Activated CD4-positive, alpha-beta T cell treated with anti-CD3 and anti-CD28 coated beads for 36 hours (primary cell): Measurements from ENCODE around the gene SLC7A6. TPM values are rescaled to one million over a fixed set of nuclear protein-coding genes. Genes with fewer than 3 reads are reported as not detected.
A peak's percentile ranks its signal among the peaks of the same experiment; 100 is the strongest.

Experiments used
- ATAC-seq: fragments of 200-7000 bp; cut with Tn5 transposase; one replicate; pipeline ENCODE4 v1.10.0; 2021; ENCODE audit warnings: mild to moderate bottlenecking, moderate library complexity
- CTCF ChIA-PET: fragments of 350-600 bp; sonication (Branson Sonifier 250); formaldehyde crosslinking; loops from one replicate; lab custom pipeline; 2021; ENCODE audit warnings: antibody characterized with exemption; lab: Charles Lee
- POLR2A ChIA-PET: fragments of 350-600 bp; sonication (Branson Sonifier 250); formaldehyde crosslinking; loops from one replicate; lab custom pipeline; 2021; ENCODE audit warnings: antibody characterized with exemption, inconsistent platforms; lab: Charles Lee
- DNase-seq: peaks from one replicate; pipeline ENCODE4 v3.0.0-alpha.2; 2020
- H3K27ac Mint-ChIP-seq: one replicate; pipeline ENCODE4 v1.8.0; 2021; ENCODE audit warnings: mixed read lengths
- H3K27me3 Mint-ChIP-seq: one replicate; pipeline ENCODE4 v1.8.0; 2021; ENCODE audit warnings: mixed read lengths
- H3K36me3 Mint-ChIP-seq: one replicate; pipeline ENCODE4 v1.8.0; 2021; ENCODE audit warnings: low read depth, mixed read lengths
- H3K4me1 Mint-ChIP-seq: one replicate; pipeline ENCODE4 v1.8.0; 2021; ENCODE audit warnings: mixed read lengths
- H3K4me3 Mint-ChIP-seq: one replicate; pipeline ENCODE4 v1.8.0; 2021; ENCODE audit warnings: mild to moderate bottlenecking, moderate library complexity, mixed read lengths
- H3K9me3 Mint-ChIP-seq: one replicate; pipeline ENCODE4 v1.8.0; 2021; ENCODE audit warnings: low read depth, mixed read lengths
- intact Hi-C, 2 experiments: fragments of 100-400 bp; cut with DNase I in 1 of 2; cut with micrococcal nuclease in 1 of 2; formaldehyde crosslinking; loops; one replicate each; pipeline versions ENCODE4 v1.14.2 to v1.15.1; 2022 to 2024; cut with DNase I, micrococcal nuclease
- total RNA-seq, 2 experiments: library from RNA; stranded (reverse); gene quantifications; one replicate each; pipeline ENCODE4 v1.2.3, GENCODE V29; 2021

The SLC7A6 gene
- total RNA-seq, 2 experiments from 2014 or later, result 55.7 to 58.7 TPM

DNA sequence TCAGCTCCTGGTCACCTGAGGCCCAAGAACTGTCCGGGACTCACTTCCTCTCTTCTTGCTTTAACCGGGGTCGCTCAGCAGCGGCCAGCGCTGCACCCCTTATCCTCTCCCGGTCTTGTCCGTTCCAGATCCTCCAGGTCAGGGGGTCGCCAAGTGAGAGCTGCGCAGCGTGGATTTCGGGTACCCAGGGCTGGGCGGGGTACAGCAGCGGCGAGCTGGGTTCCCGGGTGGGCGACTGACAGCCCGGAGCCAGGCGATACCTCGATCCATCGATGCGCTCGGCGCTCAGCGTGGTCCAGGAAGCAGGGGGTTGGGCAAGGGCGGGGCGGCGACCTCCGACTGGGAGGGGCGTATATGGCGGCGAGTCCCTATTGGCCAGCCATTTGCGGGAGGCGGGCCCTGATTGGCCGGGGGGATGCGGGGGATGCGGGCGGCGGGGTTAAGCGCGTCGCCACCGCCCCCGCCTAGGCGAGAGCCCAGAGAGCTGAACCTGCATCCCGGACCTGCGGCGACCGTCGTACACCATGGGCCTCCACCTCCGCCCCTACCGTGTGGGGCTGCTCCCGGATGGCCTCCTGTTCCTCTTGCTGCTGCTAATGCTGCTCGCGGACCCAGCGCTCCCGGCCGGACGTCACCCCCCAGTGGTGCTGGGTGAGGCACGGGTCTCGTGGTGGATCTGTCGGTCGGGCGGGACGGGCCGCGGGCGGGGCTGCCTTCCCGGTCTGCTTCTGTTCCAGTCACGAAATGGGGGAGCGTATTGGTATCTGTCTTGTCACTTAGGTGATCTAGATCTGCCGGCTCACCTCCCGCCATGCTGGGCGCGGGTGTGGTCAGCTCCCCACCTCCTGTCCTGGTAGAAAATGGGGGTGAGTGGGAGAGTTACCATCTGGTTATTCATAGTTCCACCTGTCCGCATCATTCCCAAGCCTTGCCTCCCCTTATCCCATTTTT, 19.1 kb upstream of the SLC7A6 start, which contains the start of gene PLA2G15:
Gene PLA2G15 (plus strand): TSS at position 471 of the 951 bp plus-strand sequence. CDS start 54 bp downstream, at position 525.
- Mint-ChIP-seq H3K36me3 (peaks cover 3% of the 10 kb centered on the region), H3K27me3 (no peaks in the 10 kb centered on the region), H3K27ac (peak within 1 kb of the TSS; percentile 83), H3K4me1 (peaks cover 15% of the 10 kb centered on the region), H3K9me3 (no peaks in the 10 kb centered on the region), H3K4me3 (peak within 1 kb of the TSS; percentile 88)
- ChIA-PET CTCF (interaction anchor here (0.5 to 3.4 kb wide), 8 partner anchors 16 to 543 kb away, joined by 3 to 23 read pairs (median 3); partner anchors contain the start of gene SLC7A6), POLR2A (no interaction called here)
- intact Hi-C loops, result loop anchor here (1.0 to 2.0 kb wide), 5 partner anchors 8 to 203 kb away; partner anchors contain the start of genes PRMT7 (in 1 of the 2), SLC7A6 (in 1 of the 2) and SMPD3 (in 1 of the 2)
- DNase-seq, result peak; percentile 98
- ATAC-seq, result peak; percentile 98

DNA sequence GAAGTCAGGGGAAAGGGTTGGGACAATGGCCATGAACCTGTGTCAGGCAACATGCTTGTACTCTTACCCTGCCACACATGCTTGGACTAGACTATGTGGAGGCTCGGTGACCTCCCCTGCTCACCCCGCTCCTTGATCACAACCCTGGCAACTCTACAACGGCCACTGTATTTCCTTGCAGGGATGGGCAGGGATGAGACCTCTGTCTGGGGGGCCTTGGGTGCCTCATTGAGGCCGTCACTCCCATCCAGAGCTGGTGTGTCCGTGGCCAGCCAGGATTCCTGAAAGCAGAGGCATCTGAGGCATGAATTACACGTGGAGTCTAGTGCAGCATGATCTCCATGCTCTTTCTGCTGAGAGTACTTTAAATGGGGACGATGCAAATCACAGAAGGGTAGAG, 18.2 kb upstream of the SLC7A6 start:
- no peaks in the 10 kb centered on the region for H3K27me3 Mint-ChIP-seq
- intact Hi-C loops, result no loop called here
- H3K27ac Mint-ChIP-seq, result no peak overlapping the region

DNA sequence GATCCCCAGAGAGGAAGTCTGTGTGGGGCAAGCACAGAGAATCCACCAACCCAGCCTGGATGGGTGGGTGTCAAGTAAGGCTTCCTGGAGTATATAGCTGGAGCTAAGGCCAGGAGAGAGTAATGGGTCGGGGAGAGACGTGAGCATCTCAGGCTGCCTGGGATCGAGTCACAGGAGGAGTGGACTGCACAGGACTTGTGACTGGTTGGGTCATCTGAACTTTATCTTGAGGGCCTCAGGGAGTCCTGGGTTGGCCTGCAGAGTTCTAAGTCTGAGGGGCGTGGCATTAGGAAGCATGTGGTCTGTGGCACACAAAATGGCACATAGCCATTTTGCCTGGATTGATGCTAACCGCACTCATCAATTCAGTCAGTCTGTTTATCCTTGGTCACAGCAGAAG, 17.7 kb upstream of the SLC7A6 start:
- peak overlapping the region; percentile 88 for H3K4me3 Mint-ChIP-seq
- ChIA-PET CTCF (interaction anchor here (0.8 to 3.4 kb wide), 4 partner anchors 13 to 93 kb away, joined by 3 to 23 read pairs (median 4); partner anchors contain the start of gene SLC7A6), POLR2A (no interaction called here)
- H3K27ac Mint-ChIP-seq, result no peak overlapping the region
- ATAC-seq, result no peak
- no peaks in the 10 kb centered on the region for H3K27me3 Mint-ChIP-seq
- peaks cover 15% of the 10 kb centered on the region for H3K4me1 Mint-ChIP-seq
- no peaks in the 10 kb centered on the region for H3K9me3 Mint-ChIP-seq
- peaks cover 3% of the 10 kb centered on the region for H3K36me3 Mint-ChIP-seq
- intact Hi-C loops, result no loop called here
- DNase-seq, result no peak

More for the DNA sequence above, 18.2 kb upstream of the SLC7A6 start:
- Mint-ChIP-seq H3K36me3 (peaks cover 3% of the 10 kb centered on the region), H3K4me3 (peak overlapping the region; percentile 88), H3K9me3 (no peaks in the 10 kb centered on the region), H3K4me1 (peaks cover 15% of the 10 kb centered on the region)
- ChIA-PET CTCF (interaction anchor here (0.8 to 3.4 kb wide), 4 partner anchors 13 to 93 kb away, joined by 3 to 23 read pairs (median 4); partner anchors contain the start of gene SLC7A6), POLR2A (no interaction called here)
- DNase-seq, result no peak
- ATAC-seq, result no peak

DNA sequence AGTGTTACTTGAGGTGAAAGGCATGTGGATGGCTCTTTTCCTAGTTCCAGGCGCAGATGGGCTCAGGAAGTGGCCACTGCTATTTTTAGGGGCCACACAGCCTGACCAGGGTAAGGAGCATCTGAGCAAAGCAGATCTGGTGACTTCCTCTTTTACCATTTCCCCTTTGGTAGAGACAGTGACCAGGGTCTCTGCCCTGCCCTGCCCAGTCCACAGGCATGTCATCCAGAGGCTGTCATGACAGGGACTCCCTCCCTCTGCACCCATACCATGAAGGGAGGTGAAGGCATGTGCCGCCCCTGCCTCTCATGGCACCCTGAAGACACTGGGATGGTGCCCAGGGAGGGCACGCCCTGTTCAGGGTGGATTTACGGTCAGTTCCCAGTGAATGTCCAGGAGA, 16.9 kb upstream of the SLC7A6 start:
- no peak for DNase-seq
- Mint-ChIP-seq H3K4me1 (peaks cover 15% of the 10 kb centered on the region), H3K36me3 (peaks cover 3% of the 10 kb centered on the region), H3K27me3 (no peaks in the 10 kb centered on the region), H3K9me3 (no peaks in the 10 kb centered on the region), H3K27ac (no peak overlapping the region), H3K4me3 (no peak overlapping the region)
- no peak for ATAC-seq
- ChIA-PET CTCF (no interaction called here), POLR2A (no interaction called here)
- intact Hi-C loops, result no loop called here

DNA sequence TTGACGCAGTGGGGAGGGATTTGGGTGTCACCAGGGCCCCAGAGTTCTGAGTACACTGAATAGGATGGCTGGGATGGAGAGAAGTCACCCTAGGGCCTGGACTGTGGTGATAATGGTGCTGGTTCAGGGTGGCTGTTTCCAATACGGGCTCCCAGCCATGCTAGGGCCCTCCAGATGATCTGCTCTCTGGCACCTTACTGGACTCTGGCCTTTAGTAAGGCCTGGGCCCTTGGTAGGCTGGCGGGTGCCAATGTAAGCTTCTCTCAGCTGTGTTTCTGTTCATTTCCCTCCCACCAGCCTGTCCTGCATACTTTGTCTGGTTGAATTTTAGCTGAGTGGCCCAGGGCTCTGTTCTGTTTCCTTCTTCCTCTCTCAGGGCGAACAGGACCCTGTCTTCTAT, 16.4 kb upstream of the SLC7A6 start:
- intact Hi-C loops, result no loop called here
- ChIA-PET POLR2A (interaction anchor here (0.5 kb wide), 1 partner anchor 81 kb away, joined by 9 read pairs; no protein-coding TSS in a partner anchor), CTCF (interaction anchor here (0.6 to 2.0 kb wide), 3 partner anchors 31 to 263 kb away, joined by 3 to 8 read pairs (median 3); no protein-coding TSS in a partner anchor)
- Mint-ChIP-seq H3K4me1 (peaks cover 15% of the 10 kb centered on the region), H3K9me3 (no peaks in the 10 kb centered on the region), H3K27ac (no peak overlapping the region), H3K4me3 (no peak overlapping the region), H3K36me3 (peaks cover 3% of the 10 kb centered on the region), H3K27me3 (no peaks in the 10 kb centered on the region)
- no peak for DNase-seq
- no peak for ATAC-seq

DNA sequence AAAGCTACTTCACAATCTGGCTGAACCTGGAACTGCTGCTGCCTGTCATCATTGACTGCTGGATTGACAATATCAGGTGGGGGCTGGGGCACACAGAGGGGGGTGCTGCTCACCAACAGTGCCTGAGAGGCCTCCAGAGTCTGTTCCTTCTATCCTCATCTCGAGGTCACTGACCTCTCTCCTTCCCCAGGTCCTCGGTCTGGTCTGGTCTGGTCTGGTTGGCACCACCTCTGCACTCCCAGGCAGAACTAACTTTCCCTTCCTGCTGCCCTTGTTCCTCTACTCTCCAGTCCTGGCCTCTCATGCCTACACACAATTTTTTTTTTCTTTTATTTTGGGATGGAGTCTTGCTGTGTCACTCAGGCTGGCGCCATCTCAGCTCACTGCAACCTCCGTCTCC, 15.0 kb upstream of the SLC7A6 start:
- CTCF ChIA-PET, result interaction anchor here (0.6 to 2.0 kb wide), 4 partner anchors 12 to 1535 kb away, joined by 3 to 8 read pairs (median 3); no protein-coding TSS in a partner anchor
- H3K9me3 Mint-ChIP-seq, result no peaks in the 10 kb centered on the region
- no peak overlapping the region for H3K27ac Mint-ChIP-seq

DNA sequence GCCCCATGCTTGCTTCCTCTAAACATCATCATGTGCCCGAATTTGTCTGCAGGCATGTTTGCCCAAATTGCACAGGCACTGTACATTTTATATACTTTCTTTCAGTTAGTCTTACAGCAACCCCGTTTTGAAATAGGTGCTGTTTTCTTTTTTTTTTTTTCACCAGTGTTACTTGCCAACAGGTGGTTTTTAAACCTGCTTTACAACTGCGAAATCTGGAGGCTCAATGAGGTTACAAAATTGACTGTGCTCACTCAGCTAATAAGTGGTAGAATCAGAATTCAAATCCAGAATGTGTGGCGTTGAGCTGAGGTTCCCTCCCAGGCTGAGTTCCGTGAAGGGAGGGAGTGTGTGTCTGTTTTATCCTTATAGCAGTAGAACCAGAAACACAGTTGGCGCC, 13.4 kb upstream of the SLC7A6 start:
- Mint-ChIP-seq H3K4me1 (peaks cover 7% of the 10 kb centered on the region), H3K4me3 (no peak overlapping the region), H3K36me3 (peaks cover 4% of the 10 kb centered on the region), H3K9me3 (no peaks in the 10 kb centered on the region), H3K27me3 (no peaks in the 10 kb centered on the region), H3K27ac (no peak overlapping the region)
- ChIA-PET POLR2A (interaction anchor here (1.0 kb wide), 1 partner anchor 13 kb away, joined by 3 read pairs; the partner anchor contains the start of gene SLC7A6), CTCF (interaction anchor here (0.6 to 2.6 kb wide), 6 partner anchors 10 to 55 kb away, joined by 3 to 17 read pairs (median 4); partner anchors contain the start of gene SLC7A6)
- intact Hi-C loops, result no loop called here
- ATAC-seq (no peak), DNase-seq (no peak)

More for the DNA sequence above, 15.0 kb upstream of the SLC7A6 start:
- ATAC-seq, result no peak
- H3K27me3 Mint-ChIP-seq, result no peaks in the 10 kb centered on the region
- POLR2A ChIA-PET, result interaction anchor here (0.6 kb wide), 1 partner anchor 31 kb away, joined by 5 read pairs; no protein-coding TSS in a partner anchor
- intact Hi-C loops, result no loop called here
- peaks cover 15% of the 10 kb centered on the region for H3K4me1 Mint-ChIP-seq
- H3K36me3 Mint-ChIP-seq, result peaks cover 6% of the 10 kb centered on the region
- no peak overlapping the region for H3K4me3 Mint-ChIP-seq
- DNase-seq, result no peak

DNA sequence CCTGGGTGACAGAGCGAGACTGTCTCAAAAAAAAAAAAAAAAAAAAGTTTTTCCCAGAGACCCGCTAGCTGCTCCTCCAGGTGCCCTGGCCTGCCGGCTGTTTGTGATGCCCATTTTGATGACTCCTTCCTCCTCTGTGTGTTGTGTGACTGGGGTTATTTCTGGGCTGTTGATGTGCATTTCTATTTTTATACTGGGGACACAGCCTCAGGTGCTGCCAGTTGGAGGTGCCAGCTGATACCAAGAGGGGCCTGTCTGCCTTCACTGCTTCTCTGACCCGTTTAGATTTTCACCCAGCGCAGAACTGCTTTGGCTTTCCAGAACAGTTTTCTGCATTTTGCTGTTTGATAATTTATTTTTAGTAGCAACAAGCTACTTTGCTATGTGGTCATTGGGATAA, 12.5 kb upstream of the SLC7A6 start:
- ChIA-PET POLR2A (no interaction called here), CTCF (interaction anchor here (0.6 to 2.6 kb wide), 8 partner anchors 10 to 77 kb away, joined by 3 to 17 read pairs (median 4); partner anchors contain the start of gene SLC7A6)
- ATAC-seq (no peak), DNase-seq (no peak)
- Mint-ChIP-seq H3K4me3 (no peak overlapping the region), H3K4me1 (peaks cover 2% of the 10 kb centered on the region), H3K9me3 (no peaks in the 10 kb centered on the region), H3K27me3 (no peaks in the 10 kb centered on the region), H3K36me3 (peaks cover 4% of the 10 kb centered on the region), H3K27ac (no peak overlapping the region)
- intact Hi-C loops, result no loop called here

DNA sequence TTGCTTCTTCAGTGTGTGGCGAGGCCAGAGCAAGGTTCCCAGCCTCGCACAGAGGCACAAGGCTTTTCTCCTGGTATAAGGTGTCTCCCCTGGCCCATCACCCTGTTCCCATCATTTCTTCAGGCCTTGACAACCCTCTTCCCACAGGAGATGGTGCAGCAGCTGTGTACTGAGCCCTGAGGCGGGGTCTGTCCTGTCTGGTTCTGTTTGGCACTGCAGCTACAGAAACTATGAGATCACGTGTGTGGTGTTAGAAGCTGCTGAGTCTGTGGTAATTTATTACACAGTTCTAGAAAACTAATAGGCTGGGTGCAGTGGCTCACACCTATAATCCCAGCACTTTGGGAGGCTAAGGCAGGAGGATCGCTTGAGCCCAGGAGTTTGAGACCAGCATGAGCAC, 11.9 kb upstream of the SLC7A6 start:
- intact Hi-C loops, result no loop called here
- ChIA-PET POLR2A (no interaction called here), CTCF (interaction anchor here (0.6 to 2.6 kb wide), 4 partner anchors 9 to 76 kb away, joined by 3 to 17 read pairs (median 5); partner anchors contain the start of gene SLC7A6)
- Mint-ChIP-seq H3K36me3 (peaks cover 4% of the 10 kb centered on the region), H3K4me3 (no peak overlapping the region), H3K4me1 (peaks cover 4% of the 10 kb centered on the region), H3K27me3 (no peaks in the 10 kb centered on the region), H3K27ac (no peak overlapping the region), H3K9me3 (no peaks in the 10 kb centered on the region)
- ATAC-seq (no peak), DNase-seq (no peak)

DNA sequence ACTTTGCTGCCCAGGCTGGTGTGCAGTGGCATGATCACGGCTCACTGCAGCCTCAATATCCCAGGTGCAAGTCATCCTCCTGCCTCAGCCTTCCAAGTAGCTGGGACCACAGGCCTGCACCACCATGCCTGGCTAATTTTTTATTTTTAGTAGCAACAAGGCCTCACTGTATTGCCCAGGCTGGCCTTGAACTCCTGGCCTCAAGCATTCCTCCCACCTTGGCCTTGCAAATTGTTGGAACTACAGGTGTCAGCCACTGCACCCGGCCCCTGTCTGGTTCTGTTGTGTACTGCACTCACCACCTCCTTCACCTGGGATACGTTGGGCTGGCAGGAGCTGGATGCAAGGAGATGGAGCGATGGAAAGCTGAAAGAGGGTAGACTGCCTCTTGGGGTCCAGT, 10.6 kb upstream of the SLC7A6 start:
- no peak overlapping the region for H3K4me3 Mint-ChIP-seq
- ChIA-PET POLR2A (no interaction called here), CTCF (interaction anchor here (0.7 to 1.9 kb wide), 4 partner anchors 8 to 75 kb away, joined by 3 to 6 read pairs (median 4); partner anchors contain the start of gene SLC7A6)
- no peak overlapping the region for H3K27ac Mint-ChIP-seq
- H3K27me3 Mint-ChIP-seq, result no peaks in the 10 kb centered on the region
- H3K9me3 Mint-ChIP-seq, result no peaks in the 10 kb centered on the region
- intact Hi-C loops, result no loop called here
- no peak for DNase-seq
- H3K4me1 Mint-ChIP-seq, result peaks cover 7% of the 10 kb centered on the region
- H3K36me3 Mint-ChIP-seq, result peaks cover 6% of the 10 kb centered on the region
- no peak for ATAC-seq

DNA sequence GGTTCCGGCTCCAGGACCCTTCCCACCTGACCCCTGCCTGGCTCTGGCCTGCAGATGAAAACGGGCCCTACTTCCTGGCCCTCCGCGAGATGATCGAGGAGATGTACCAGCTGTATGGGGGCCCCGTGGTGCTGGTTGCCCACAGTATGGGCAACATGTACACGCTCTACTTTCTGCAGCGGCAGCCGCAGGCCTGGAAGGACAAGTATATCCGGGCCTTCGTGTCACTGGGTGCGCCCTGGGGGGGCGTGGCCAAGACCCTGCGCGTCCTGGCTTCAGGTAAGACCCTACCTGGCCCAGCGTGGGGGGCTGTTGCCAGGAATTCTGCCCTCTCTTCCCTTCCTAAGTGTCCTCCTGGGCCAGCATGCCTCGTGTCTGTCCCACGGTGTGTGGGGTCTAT, 8.6 kb upstream of the SLC7A6 start:
- no peak overlapping the region for H3K4me3 Mint-ChIP-seq
- H3K9me3 Mint-ChIP-seq, result no peaks in the 10 kb centered on the region
- peaks cover 8% of the 10 kb centered on the region for H3K36me3 Mint-ChIP-seq
- ATAC-seq, result no peak
- DNase-seq, result no peak
- H3K27me3 Mint-ChIP-seq, result no peaks in the 10 kb centered on the region
- H3K4me1 Mint-ChIP-seq, result peaks cover 7% of the 10 kb centered on the region
- CTCF ChIA-PET, result interaction anchor here (1.5 kb wide), 1 partner anchor 8 kb away, joined by 3 read pairs; the partner anchor contains the start of gene SLC7A6
- POLR2A ChIA-PET, result no interaction called here
- H3K27ac Mint-ChIP-seq, result no peak overlapping the region
- intact Hi-C loops, result no loop called here
